Measurements from ENCODE around the gene SMARCA1. TPM values are rescaled to one million over a fixed set of nuclear protein-coding genes. Genes with fewer than 3 reads are reported as not detected.

SMARCA1 gene
- total and polyA plus RNA-seq, 2 experiments from 2014 or later, result 30.1 to 51.8 TPM

- TF ChIP-seq CTCF (conservative IDR thresholded peaks at IDR 0.05; ENCODE audit: low read depth in 2 of 2) (no peak), EZH2phosphoT487 (IDR thresholded peaks at IDR 0.05; ENCODE audit: unreplicated experiment) (no peak), CREB1 (CRISPR knock-in tag; IDR thresholded peaks at IDR 0.05; ENCODE audit: low read depth) (no peak)
- TF ChIP-seq, protein P1, sequence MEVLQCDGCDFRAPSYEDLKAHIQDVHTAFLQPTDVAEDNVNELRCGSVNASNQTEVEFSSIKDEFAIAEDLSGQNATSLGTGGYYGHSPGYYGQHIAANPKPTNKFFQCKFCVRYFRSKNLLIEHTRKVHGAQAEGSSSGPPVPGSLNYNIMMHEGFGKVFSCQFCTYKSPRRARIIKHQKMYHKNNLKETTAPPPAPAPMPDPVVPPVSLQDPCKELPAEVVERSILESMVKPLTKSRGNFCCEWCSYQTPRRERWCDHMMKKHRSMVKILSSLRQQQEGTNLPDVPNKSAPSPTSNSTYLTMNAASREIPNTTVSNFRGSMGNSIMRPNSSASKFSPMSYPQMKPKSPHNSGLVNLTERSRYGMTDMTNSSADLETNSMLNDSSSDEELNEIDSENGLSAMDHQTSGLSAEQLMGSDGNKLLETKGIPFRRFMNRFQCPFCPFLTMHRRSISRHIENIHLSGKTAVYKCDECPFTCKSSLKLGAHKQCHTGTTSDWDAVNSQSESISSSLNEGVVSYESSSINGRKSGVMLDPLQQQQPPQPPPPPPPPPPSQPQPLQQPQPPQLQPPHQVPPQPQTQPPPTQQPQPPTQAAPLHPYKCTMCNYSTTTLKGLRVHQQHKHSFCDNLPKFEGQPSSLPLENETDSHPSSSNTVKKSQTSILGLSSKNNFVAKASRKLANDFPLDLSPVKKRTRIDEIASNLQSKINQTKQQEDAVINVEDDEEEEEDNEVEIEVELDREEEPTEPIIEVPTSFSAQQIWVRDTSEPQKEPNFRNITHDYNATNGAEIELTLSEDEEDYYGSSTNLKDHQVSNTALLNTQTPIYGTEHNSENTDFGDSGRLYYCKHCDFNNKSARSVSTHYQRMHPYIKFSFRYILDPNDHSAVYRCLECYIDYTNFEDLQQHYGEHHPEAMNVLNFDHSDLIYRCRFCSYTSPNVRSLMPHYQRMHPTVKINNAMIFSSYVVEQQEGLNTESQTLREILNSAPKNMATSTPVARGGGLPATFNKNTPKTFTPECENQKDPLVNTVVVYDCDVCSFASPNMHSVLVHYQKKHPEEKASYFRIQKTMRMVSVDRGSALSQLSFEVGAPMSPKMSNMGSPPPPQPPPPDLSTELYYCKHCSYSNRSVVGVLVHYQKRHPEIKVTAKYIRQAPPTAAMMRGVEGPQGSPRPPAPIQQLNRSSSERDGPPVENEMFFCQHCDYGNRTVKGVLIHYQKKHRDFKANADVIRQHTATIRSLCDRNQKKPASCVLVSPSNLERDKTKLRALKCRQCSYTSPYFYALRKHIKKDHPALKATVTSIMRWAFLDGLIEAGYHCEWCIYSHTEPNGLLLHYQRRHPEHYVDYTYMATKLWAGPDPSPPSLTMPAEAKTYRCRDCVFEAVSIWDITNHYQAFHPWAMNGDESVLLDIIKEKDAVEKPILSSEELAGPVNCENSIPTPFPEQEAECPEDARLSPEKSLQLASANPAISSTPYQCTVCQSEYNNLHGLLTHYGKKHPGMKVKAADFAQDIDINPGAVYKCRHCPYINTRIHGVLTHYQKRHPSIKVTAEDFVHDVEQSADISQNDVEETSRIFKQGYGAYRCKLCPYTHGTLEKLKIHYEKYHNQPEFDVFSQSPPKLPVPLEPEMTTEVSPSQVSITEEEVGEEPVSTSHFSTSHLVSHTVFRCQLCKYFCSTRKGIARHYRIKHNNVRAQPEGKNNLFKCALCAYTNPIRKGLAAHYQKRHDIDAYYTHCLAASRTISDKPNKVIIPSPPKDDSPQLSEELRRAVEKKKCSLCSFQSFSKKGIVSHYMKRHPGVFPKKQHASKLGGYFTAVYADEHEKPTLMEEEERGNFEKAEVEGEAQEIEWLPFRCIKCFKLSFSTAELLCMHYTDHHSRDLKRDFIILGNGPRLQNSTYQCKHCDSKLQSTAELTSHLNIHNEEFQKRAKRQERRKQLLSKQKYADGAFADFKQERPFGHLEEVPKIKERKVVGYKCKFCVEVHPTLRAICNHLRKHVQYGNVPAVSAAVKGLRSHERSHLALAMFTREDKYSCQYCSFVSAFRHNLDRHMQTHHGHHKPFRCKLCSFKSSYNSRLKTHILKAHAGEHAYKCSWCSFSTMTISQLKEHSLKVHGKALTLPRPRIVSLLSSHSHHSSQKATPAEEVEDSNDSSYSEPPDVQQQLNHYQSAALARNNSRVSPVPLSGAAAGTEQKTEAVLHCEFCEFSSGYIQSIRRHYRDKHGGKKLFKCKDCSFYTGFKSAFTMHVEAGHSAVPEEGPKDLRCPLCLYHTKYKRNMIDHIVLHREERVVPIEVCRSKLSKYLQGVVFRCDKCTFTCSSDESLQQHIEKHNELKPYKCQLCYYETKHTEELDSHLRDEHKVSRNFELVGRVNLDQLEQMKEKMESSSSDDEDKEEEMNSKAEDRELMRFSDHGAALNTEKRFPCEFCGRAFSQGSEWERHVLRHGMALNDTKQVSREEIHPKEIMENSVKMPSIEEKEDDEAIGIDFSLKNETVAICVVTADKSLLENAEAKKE (CRISPR knock-in tag; IDR thresholded peaks at IDR 0.05), result no peak
Measured at GRCh38 chrX:129495900-129496299, 27.4 kb downstream of the SMARCA1 start (continued).

DNA sequence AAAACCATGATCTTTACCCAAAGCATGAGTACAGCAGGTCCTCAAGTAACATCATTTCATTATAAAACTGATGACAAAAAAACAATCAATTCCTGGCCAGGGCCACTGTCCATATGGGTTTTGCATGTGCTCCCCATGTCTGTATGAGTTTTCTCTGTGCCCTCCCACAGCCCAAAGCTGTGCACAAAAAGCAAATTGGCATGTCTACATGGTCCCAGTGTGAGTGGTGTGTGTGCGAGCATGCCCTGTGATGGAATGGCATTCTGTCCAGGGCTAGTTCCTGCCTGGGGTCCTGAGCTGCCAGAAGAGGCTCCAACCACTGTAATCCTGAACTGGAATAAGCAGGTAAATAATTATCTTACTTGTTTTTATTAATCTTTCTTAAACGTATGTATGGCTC lies 28.4 kb downstream of the SMARCA1 start:
- Histone ChIP-seq H3K27ac (ENCODE audit: low read depth) (no peak overlapping the region), H4K20me1 (replicated peaks; ENCODE audit: insufficient read depth) (no peaks in the 10 kb centered on the region), H3K4me3 (no peak overlapping the region), H3K4me1 (ENCODE audit: insufficient read depth) (no peaks in the 10 kb centered on the region), H2AFZ (no peak overlapping the region), H3K36me3 (ENCODE audit: insufficient read depth) (peaks cover 11% of the 10 kb centered on the region), H3K9me2 (ENCODE audit: insufficient read depth) (no peaks in the 10 kb centered on the region), H3K79me2 (replicated peaks; ENCODE audit: insufficient read depth) (no peaks in the 10 kb centered on the region), H3K27me3 (ENCODE audit: insufficient read depth) (no peaks in the 10 kb centered on the region), H3F3A (replicated peaks; ENCODE audit: low read depth) (no peaks in the 10 kb centered on the region), H3K4me2 (no peak overlapping the region)
- Mint-ChIP-seq H3K4me1 (no peaks in the 10 kb centered on the region), H3K9me3 (no peaks in the 10 kb centered on the region), H3K4me3 (no peak overlapping the region), H3K27me3 (ENCODE audit: insufficient read depth, low read depth, poor library complexity) (no peaks in the 10 kb centered on the region), H3K36me3 (ENCODE audit: low read depth) (peaks cover 44% of the 10 kb centered on the region), H3K27ac (no peak overlapping the region)
- no peak for ATAC-seq
- DNase-seq (ENCODE audit: low spot score), result no peak
- no peak for TF ChIP-seq EZH2phosphoT487 (IDR thresholded peaks at IDR 0.05; ENCODE audit: unreplicated experiment)
- TF ChIP-seq ZNF331 (CRISPR knock-in tag; IDR thresholded peaks at IDR 0.05; ENCODE audit: low read depth), result no peak
- TF ChIP-seq CREB1 (CRISPR knock-in tag; IDR thresholded peaks at IDR 0.05; ENCODE audit: low read depth), result no peak
- no peak for TF ChIP-seq STAT1 (IDR thresholded peaks at IDR 0.05; ENCODE audit: unreplicated experiment)
- no peak for TF ChIP-seq POLR2AphosphoS5 (IDR thresholded peaks at IDR 0.05; ENCODE audit: low read depth)
- no peak for TF ChIP-seq EZH2 (IDR thresholded peaks at IDR 0.05; ENCODE audit: low read depth, unreplicated experiment)
- TF ChIP-seq CTCF (conservative IDR thresholded peaks at IDR 0.05; ENCODE audit: low read depth in 2 of 2), result no peak
- TF ChIP-seq ETS1 (IDR thresholded peaks at IDR 0.05), result no peak
